ENCODE results near the gene KDF1.

GRCh38 chr1:26921126-26921539 lies 39.1 kb downstream of the KDF1 start:
- TF ChIP-seq POLR2AphosphoS5 (IDR thresholded peaks at IDR 0.05; ENCODE audit: borderline replicate concordance, low read depth, low read length): no peak
- TF ChIP-seq EZH2 (IDR thresholded peaks at IDR 0.05): no peak

Measured in SK-N-MC (cell line).